Measurements from ENCODE around the gene GPN3. TPM values are rescaled to one million over a fixed set of nuclear protein-coding genes. Genes with fewer than 3 reads are reported as not detected.

The GPN3 gene
- total and polyA plus RNA-seq, 2 of the 13 experiments (the other 11 are each of a cell fraction or from before 2014, with no cell fraction given), result 28.7 to 29.5 TPM

- TF ChIP-seq HMGXB4 (CRISPR knock-in tag; IDR thresholded peaks at IDR 0.05; ENCODE audit: borderline replicate concordance in 1 of 2, low read depth in 1 of 2) (no peak; a peak in 2 of 4 replicates), HDAC6 (IDR thresholded peaks at IDR 0.05; ENCODE audit: low read depth, low read length) (no peak), TOE1 (CRISPR knock-in tag; IDR thresholded peaks at IDR 0.05) (no peak), ZFP82 (CRISPR knock-in tag; IDR thresholded peaks at IDR 0.05; ENCODE audit: borderline replicate concordance) (peak; percentile 85), POLR2G (IDR thresholded peaks at IDR 0.05; ENCODE audit: low read depth, low read length) (peak; percentile 75), HOXA5 (CRISPR knock-in tag; IDR thresholded peaks at IDR 0.05) (peak; percentile 11; the same call in 1 of the 2 replicates), KLF12 (CRISPR knock-in tag; IDR thresholded peaks at IDR 0.05; ENCODE audit: borderline replicate concordance) (peak; percentile 44; the same call in 1 of the 2 replicates), ZNF275 (CRISPR knock-in tag; IDR thresholded peaks at IDR 0.05; ENCODE audit: borderline replicate concordance) (peak; percentile 32; the same call in 1 of the 2 replicates), MEF2D (CRISPR knock-in tag; IDR thresholded peaks at IDR 0.05) (peak; percentile 74; the same call in 1 of the 2 replicates), ZFP37 (CRISPR knock-in tag; IDR thresholded peaks at IDR 0.05; ENCODE audit: borderline replicate concordance) (peak; percentile 42; the same call in 1 of the 2 replicates), ATM (IDR thresholded peaks at IDR 0.05; ENCODE audit: borderline replicate concordance) (no peak), TBX2 (CRISPR knock-in tag; IDR thresholded peaks at IDR 0.05; ENCODE audit: borderline replicate concordance) (peak; percentile 5; the same call in 1 of the 2 replicates), ZNF781 (CRISPR knock-in tag; IDR thresholded peaks at IDR 0.05; ENCODE audit: borderline replicate concordance, not compliant biosample characterization) (no peak), ZNF562 (CRISPR knock-in tag; IDR thresholded peaks at IDR 0.05; ENCODE audit: borderline replicate concordance) (no peak), HNF1A (IDR thresholded peaks at IDR 0.05; ENCODE audit: low read depth) (no peak), HNF1A (CRISPR knock-in tag; IDR thresholded peaks at IDR 0.05; ENCODE audit: borderline replicate concordance) (peak; percentile 66; the same call in 1 of the 2 replicates), SALL2 (CRISPR knock-in tag; IDR thresholded peaks at IDR 0.05) (peak; percentile 85)
These were observed at the start of gene GPN3, which contains the start of gene FAM216A (continued) for GRCh38 chr12:110468214-110469048.

All from HepG2 (cell line).